HEK293T (cell line): ENCODE measurements around the gene STK39.

Experiments
- CTCF ChIA-PET: fragments of 350-600 bp; formaldehyde crosslinking; extraction: SDS; loops from one replicate; lab custom pipeline; 2021; ENCODE audit warnings: antibody characterized with exemption, inconsistent platforms; lab: Yijun Ruan, JAX
- POLR2A ChIA-PET: fragments of 350-600 bp; formaldehyde crosslinking; extraction: SDS; loops from one replicate; lab custom pipeline; 2020; ENCODE audit warnings: antibody characterized with exemption, inconsistent platforms; lab: Yijun Ruan, JAX
- DNase-seq: peaks from one replicate; pipeline ENCODE4 v3.0.0; 2012; ENCODE audit warnings: mixed read lengths; ENCODE audit errors: extremely low spot score
- ARNT ChIP-seq: fragments of 450-650 bp; IDR thresholded peaks from 2 replicates; pipeline ENCODE4 v1.6.1; 2017; ENCODE audit warnings: mild to moderate bottlenecking
- BHLHE40 ChIP-seq: fragments of 450-650 bp; IDR thresholded peaks from 2 replicates; pipeline ENCODE4 v1.6.1; 2016; ENCODE audit warnings: mild to moderate bottlenecking, moderate library complexity, borderline replicate concordance
- CTBP1 ChIP-seq: fragments of 450-650 bp; IDR thresholded peaks from 2 replicates; pipeline ENCODE4 v1.6.1; 2016; ENCODE audit warnings: borderline replicate concordance
- ELF4 ChIP-seq: fragments of 450-650 bp; IDR thresholded peaks from 2 replicates; pipeline ENCODE4 v1.6.1; 2017; ENCODE audit warnings: antibody characterized with exemption
- FOXA1 ChIP-seq: fragments of 450-650 bp; IDR thresholded peaks from 2 replicates; pipeline ENCODE4 v1.6.1; 2016; ENCODE audit warnings: mild to moderate bottlenecking
- FOXK2 ChIP-seq: fragments of 450-650 bp; IDR thresholded peaks from 2 replicates; pipeline ENCODE4 v1.6.1; 2016; ENCODE audit warnings: mild to moderate bottlenecking
- FOXM1 ChIP-seq: fragments of 450-650 bp; IDR thresholded peaks from 2 replicates; pipeline ENCODE4 v1.6.1; 2017; ENCODE audit warnings: mild to moderate bottlenecking, borderline replicate concordance
- HDGF ChIP-seq: fragments of 450-650 bp; IDR thresholded peaks from 2 replicates; pipeline ENCODE4 v1.6.1; 2017; ENCODE audit warnings: antibody characterized with exemption, borderline replicate concordance
- L3MBTL2 ChIP-seq: fragments of 450-650 bp; conservative IDR thresholded peaks from 2 replicates; pipeline ENCODE4 v1.6.1; 2016; ENCODE audit warnings: mild to moderate bottlenecking
- LEF1 ChIP-seq: fragments of 450-650 bp; IDR thresholded peaks from 2 replicates; pipeline ENCODE4 v1.6.1; 2017; ENCODE audit warnings: mild to moderate bottlenecking, borderline replicate concordance
- NFRKB ChIP-seq: fragments of 450-650 bp; IDR thresholded peaks from 2 replicates; pipeline ENCODE4 v1.6.1; 2016; ENCODE audit warnings: mild to moderate bottlenecking, moderate library complexity
- SP1 ChIP-seq: fragments of 450-650 bp; IDR thresholded peaks from 2 replicates; pipeline ENCODE4 v1.6.1; 2017
- SUZ12 ChIP-seq: fragments of 450-650 bp; IDR thresholded peaks from 2 replicates; pipeline ENCODE4 v1.6.1; 2016; ENCODE audit warnings: mild to moderate bottlenecking
- TARDBP ChIP-seq: fragments of 450-650 bp; IDR thresholded peaks from 2 replicates; pipeline ENCODE4 v1.6.1; 2016
- ZNF384 ChIP-seq: fragments of 450-650 bp; IDR thresholded peaks from 2 replicates; pipeline ENCODE4 v1.6.1; 2016
- TF ChIP-seq, protein P1 (sequence below): fragments of 450-650 bp; IDR thresholded peaks from 2 replicates; pipeline ENCODE4 v1.6.1; 2016

Gene STK39

GRCh38 chr2:167943368-167943767, 304.0 kb downstream of the STK39 start:
- no peak for DNase-seq
- ChIA-PET POLR2A (no interaction called here), CTCF (no interaction called here)
- no peak for TF ChIP-seq ARNT
- TF ChIP-seq FOXK2, result no peak
- TF ChIP-seq ELF4, result no peak
- no peak for TF ChIP-seq TARDBP
- TF ChIP-seq FOXM1, result no peak
- no peak for TF ChIP-seq FOXA1
- TF ChIP-seq BHLHE40, result no peak
- no peak for TF ChIP-seq HDGF
- no peak for TF ChIP-seq ZNF384
- no peak for TF ChIP-seq NFRKB

GRCh38 chr2:167942366-167943081, 304.9 kb downstream of the STK39 start:
- no peak for DNase-seq
- CTCF ChIA-PET, result no interaction called here
- TF ChIP-seq HDGF (no peak), ZNF384 (no peak), SUZ12 (no peak), SP1 (no peak), TARDBP (no peak), ELF4 (no peak), ARNT (no peak), BHLHE40 (no peak)
- POLR2A ChIA-PET, result no interaction called here

GRCh38 chr2:167941604-167942003, 305.8 kb downstream of the STK39 start:
- TF ChIP-seq FOXA1, result no peak
- TF ChIP-seq HDGF, result no peak
- no peak for TF ChIP-seq ZNF384
- no peak for TF ChIP-seq L3MBTL2
- no peak for TF ChIP-seq LEF1
- TF ChIP-seq CTBP1, result no peak
- no peak for TF ChIP-seq SP1
- no peak for TF ChIP-seq TARDBP
- TF ChIP-seq, protein P1, sequence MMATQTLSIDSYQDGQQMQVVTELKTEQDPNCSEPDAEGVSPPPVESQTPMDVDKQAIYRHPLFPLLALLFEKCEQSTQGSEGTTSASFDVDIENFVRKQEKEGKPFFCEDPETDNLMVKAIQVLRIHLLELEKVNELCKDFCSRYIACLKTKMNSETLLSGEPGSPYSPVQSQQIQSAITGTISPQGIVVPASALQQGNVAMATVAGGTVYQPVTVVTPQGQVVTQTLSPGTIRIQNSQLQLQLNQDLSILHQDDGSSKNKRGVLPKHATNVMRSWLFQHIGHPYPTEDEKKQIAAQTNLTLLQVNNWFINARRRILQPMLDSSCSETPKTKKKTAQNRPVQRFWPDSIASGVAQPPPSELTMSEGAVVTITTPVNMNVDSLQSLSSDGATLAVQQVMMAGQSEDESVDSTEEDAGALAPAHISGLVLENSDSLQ, result no peak
- no peak for TF ChIP-seq ARNT
- no peak for TF ChIP-seq ELF4
- TF ChIP-seq SUZ12, result no peak
- no peak for TF ChIP-seq NFRKB
- no peak for TF ChIP-seq BHLHE40
- no peak for TF ChIP-seq FOXM1
- no peak for DNase-seq
- ChIA-PET POLR2A (no interaction called here), CTCF (no interaction called here)

DNA sequence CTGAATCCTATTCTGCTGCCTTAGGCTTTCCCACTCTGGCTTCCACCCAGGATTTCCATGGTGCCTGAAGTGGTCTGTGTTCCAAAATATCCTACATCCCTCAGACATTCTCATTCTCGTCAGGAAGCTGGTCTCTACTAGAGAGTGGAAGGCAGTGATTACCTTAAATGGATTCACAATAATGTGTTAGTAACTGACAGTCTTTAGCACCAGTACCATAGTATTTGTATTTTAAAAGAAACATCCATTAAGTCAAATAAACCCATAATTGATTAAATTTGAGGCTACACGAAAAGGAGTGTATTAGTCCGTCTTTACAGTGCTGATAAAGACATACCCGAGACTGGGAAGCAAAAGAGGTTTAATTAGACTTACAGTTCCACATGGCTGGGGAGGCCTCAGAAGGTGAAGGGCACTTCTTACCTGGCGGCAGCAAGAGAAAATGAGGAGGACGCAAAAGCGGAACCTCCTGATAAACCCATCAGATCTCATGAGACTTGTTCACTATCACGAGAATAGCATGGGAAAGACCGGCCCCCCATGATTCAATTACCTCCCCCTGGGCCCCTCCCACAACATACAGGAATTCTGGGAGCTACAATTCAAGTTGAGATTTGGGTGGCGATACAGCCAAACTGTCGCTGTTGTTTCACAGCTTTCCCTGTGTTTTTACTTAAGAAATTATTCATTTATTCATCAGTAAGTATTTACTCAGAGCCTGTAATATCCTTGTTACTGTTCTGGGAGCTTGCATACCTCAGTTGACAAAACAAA, 306.5 kb downstream of the STK39 start:
- no peak for TF ChIP-seq TARDBP
- no peak for TF ChIP-seq L3MBTL2
- TF ChIP-seq BHLHE40, result no peak
- TF ChIP-seq LEF1, result no peak
- no peak for TF ChIP-seq NFRKB
- no peak for TF ChIP-seq ARNT
- no peak for TF ChIP-seq FOXA1
- no peak for TF ChIP-seq CTBP1
- TF ChIP-seq SP1, result no peak
- TF ChIP-seq, protein P1, result no peak
- CTCF ChIA-PET, result no interaction called here

DNA sequence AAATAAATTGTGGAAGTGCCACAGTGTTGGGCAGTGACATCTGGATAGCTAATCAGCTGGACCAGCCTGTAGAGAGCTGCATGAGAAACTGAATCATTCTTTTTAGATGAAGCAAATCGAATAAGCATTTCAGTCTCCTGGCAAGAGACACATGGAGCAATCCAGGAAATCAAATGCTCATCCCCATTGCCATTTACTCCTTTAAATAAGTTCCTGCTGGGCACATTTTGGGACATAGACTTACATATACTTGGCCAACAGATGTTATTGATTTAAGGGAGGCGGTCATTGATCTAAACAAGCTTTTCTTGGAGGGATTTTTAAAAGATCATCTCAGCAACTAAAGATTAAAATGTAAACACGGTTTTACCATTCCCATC, 307.1 kb downstream of the STK39 start:
- no peak for TF ChIP-seq ZNF384
- ChIA-PET POLR2A (no interaction called here), CTCF (interaction anchor here (0.9 kb wide), 1 partner anchor 178 kb away, joined by 3 read pairs; no protein-coding TSS in a partner anchor)
- no peak for DNase-seq

More for the DNA sequence above, 306.5 kb downstream of the STK39 start:
- POLR2A ChIA-PET, result no interaction called here
- DNase-seq, result no peak

DNA sequence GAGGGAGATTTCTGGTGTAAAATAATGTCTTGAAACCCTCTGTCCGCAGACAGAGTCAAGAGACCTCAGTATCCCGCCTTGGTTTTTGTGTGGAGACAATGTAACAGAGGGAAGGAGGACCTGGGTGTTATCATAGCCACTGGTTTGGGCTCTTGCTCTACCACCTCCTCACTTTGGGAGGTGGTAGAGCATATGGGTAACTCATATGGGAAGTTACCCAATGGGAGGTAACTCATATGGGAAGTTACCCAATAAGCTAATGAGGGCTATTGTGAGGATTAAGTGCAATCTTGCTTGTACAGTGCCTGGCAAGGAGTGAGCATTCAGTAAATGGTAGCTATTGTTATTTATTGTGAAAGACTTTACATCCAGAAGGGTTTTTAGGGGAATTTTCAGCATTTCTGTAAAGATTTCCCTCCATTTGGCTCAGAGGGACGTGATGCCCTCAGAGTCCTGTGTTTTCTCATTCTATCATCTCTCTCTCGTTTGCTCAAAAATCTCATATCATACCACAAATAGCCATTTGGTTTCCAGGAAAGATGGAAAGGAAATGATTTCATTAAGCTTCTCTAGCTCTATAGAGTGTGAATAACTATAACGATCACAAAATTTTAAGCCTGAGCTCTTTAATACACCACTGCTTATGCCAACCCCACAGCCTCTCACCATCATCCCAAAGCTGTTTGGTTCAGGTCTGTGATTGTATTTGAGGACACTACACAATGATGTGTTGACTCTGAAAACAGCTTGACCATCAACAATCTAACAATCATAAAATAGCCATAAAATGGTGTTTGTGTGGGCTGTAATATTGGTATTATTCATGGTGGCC, 307.7 kb downstream of the STK39 start:
- ChIA-PET CTCF (interaction anchor here (0.9 kb wide), 1 partner anchor 179 kb away, joined by 3 read pairs; no protein-coding TSS in a partner anchor), POLR2A (no interaction called here)
- no peak for DNase-seq
- TF ChIP-seq BHLHE40 (no peak), SUZ12 (no peak)
